Stimulated activated memory B cell treated with anti-CD40 and anti-IgM and Interleukin-4, amounts not matched to agents 10 μg/mL and 1 μg/mL and 100 μg/mL, for 72 hours (primary cell): ENCODE results near the gene HRG.
"Not testable (repeated sequence)": the region's sequence is repeated elsewhere in the genome, so short reads cannot be mapped to it uniquely, and the experiment has no call there.

Experiments
- ATAC-seq: fragments of 150-1000 bp; cut with Tn5 transposase; 2 replicates; pipeline ENCODE4 v1.10.0; 2021
- H3K27ac Mint-ChIP-seq: one replicate; pipeline ENCODE4 v1.8.0; 2022; ENCODE audit warnings: mild to moderate bottlenecking, mixed read lengths
- H3K27me3 Mint-ChIP-seq: one replicate; pipeline ENCODE4 v1.8.0; 2022; ENCODE audit warnings: mixed read lengths
- H3K36me3 Mint-ChIP-seq: one replicate; pipeline ENCODE4 v1.8.0; 2022; ENCODE audit warnings: mixed read lengths
- H3K4me1 Mint-ChIP-seq: one replicate; pipeline ENCODE4 v1.8.0; 2022; ENCODE audit warnings: mixed read lengths
- H3K4me3 Mint-ChIP-seq: one replicate; pipeline ENCODE4 v1.8.0; 2022; ENCODE audit warnings: mild to moderate bottlenecking, moderate library complexity, mixed read lengths
- H3K9me3 Mint-ChIP-seq: one replicate; pipeline ENCODE4 v1.8.0; 2022; ENCODE audit warnings: mixed read lengths

HRG gene

DNA sequence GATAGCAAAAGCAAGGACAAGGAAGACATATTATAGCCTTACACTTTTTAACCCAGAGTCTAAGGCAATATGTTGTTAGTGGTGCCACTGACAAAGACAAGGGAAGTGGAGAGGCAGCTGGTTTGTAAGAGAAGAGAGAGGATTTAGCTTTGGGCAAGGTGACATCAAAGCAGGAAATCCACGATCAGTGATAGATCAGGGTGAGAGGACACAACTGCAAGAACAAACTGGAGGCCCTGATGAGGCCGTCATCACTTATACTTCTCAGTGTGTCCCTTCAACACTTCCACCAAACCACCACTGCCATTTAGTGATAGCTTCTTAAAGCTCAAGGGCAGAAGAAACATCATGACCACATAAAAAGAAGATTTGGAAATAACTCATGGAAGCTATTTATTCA, 20.7 kb downstream of the HRG start:
- not testable (repeated sequence) for H3K36me3 Mint-ChIP-seq, H3K4me3 Mint-ChIP-seq, ATAC-seq, H3K27ac Mint-ChIP-seq, H3K4me1 Mint-ChIP-seq
- Mint-ChIP-seq H3K9me3 (peaks cover 13% of the 10 kb centered on the region), H3K27me3 (peaks cover 30% of the 10 kb centered on the region)

DNA sequence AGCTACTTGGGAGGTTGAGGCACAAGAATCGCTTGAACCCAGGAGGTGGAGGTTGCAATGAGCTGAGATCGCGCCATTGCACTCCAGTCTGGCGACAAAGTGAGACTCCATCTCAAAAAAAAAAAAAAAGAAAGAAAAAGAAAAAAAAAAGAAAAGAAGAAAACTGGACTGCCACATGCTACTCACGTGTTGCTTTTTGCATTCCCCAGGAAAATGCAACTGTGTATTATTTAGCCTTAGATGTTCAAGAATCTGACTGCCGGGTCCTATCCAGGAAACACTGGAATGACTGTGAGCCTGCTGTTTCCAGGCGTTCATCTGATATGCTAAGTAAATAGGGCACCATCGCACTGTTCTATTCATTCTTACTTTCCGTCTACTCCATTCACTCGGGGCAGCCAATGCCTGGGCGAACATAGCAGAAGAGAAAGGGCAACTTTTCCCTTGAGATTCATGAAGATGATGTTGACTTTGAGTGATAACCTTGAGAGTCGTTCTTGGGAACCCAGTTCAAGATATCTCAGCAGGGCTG, 21.4 kb downstream of the HRG start:
- H3K4me3 Mint-ChIP-seq = no peak overlapping the region
- H3K36me3 Mint-ChIP-seq = peaks cover 7% of the 10 kb centered on the region
- H3K27ac Mint-ChIP-seq = no peak overlapping the region
- no peak for ATAC-seq
- H3K27me3 Mint-ChIP-seq = peaks cover 34% of the 10 kb centered on the region
- H3K4me1 Mint-ChIP-seq = no peaks in the 10 kb centered on the region
- peaks cover 13% of the 10 kb centered on the region for H3K9me3 Mint-ChIP-seq

DNA sequence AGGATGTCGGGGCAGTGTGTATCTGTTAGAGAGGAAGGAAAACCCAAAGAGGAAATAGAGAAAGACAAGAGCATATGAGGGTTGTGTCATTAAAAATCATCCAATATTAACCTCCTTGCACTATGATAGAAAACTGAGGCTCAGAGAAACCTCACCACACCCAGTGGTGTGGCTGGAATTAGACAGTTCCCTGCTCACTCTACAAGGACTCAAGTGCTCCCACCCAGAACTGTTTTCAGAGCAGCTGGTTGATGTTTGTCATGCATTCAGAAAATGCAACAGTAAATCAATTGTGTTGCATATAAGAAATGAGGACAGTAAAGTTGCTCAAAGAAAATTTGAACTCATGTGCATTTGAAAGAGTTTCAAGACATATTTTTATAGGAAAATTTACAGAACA, 24.5 kb downstream of the HRG start:
- H3K27me3 Mint-ChIP-seq = peaks cover 40% of the 10 kb centered on the region
- not testable (repeated sequence) for H3K4me3 Mint-ChIP-seq, H3K36me3 Mint-ChIP-seq, ATAC-seq, H3K9me3 Mint-ChIP-seq, H3K4me1 Mint-ChIP-seq, H3K27ac Mint-ChIP-seq

DNA sequence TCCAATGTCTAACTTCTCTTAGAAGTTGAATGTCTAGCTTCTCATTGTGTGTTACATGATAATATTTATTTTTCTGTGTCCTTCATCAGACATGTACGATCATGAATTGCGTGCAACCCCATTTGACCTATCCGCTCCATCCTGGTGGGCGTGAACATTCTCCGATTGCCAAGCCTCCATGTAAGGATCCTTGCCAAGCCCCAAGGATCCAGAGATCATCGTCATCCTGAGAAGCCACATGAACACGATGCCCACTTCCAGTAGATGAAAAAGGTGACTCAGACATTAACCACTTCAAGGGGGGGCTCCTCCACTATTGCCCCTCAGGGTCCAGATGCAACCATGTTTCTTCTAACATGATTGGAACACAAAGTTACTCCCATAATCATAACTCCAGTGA, 25.9 kb downstream of the HRG start:
- Mint-ChIP-seq H3K36me3 (no peaks in the 10 kb centered on the region), H3K4me1 (no peaks in the 10 kb centered on the region), H3K4me3 (no peak overlapping the region), H3K27ac (no peak overlapping the region), H3K9me3 (no peaks in the 10 kb centered on the region), H3K27me3 (peaks cover 27% of the 10 kb centered on the region)
- ATAC-seq = no peak

DNA sequence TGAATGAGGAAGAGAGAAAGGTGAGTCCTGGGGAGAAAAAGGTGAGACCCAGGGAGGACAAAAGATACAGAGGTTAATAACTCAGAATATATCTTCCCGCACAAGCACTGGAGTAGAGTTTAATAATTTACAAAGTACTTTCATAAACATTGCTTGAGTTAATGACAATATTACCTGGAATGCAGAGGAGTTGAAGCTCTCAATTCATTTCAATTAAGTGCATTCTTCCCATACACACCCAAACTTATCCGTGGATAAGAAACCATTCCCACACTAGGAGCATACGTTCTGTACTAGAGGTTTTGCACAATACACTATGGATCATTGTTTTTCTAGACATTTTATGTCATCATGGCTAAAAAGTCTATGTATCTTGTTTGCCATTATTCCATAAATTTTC, 28.0 kb downstream of the HRG start:
- Mint-ChIP-seq H3K27me3 (peaks cover 26% of the 10 kb centered on the region), H3K4me1 (no peaks in the 10 kb centered on the region), H3K27ac (no peak overlapping the region), H3K9me3 (no peaks in the 10 kb centered on the region), H3K36me3 (no peaks in the 10 kb centered on the region), H3K4me3 (no peak overlapping the region)
- no peak for ATAC-seq

DNA sequence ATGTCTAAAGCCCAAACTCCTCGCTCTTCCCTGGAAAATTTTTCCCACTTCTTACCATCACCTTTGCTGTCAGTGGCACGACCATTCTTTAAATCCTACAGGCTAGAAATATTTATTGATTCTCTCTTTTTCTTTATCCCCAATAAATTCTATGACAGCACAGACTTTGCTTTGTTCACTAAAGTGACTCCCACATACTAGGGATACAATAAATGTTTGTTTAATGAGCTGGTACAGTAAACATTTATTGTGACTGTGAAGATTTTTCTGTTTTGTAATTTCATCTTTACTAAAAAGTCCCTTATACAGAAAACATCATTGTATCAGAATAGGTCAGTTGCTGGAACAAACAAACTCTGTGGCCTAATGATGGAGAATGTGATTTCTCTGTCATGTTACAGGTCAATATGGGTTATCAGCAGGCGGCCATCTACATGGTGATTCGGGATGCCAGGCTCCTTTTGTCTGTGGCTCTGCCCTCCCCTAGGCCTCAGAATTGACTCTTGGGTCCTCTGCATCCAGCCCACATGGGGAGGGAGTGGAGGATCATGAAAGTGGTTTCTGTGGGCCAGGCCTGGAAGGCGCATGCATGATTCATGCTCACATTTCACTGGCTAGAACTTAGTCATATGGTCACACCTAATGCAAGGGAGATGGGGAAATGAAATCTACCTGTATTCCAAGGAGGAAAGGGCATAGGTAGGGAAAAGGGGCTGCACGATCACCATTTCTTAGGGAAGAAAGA, 28.6 kb downstream of the HRG start:
- H3K4me3 Mint-ChIP-seq = no peak overlapping the region
- H3K36me3 Mint-ChIP-seq = no peaks in the 10 kb centered on the region
- H3K27ac Mint-ChIP-seq = no peak overlapping the region
- no peaks in the 10 kb centered on the region for H3K9me3 Mint-ChIP-seq
- H3K27me3 Mint-ChIP-seq = peaks cover 26% of the 10 kb centered on the region
- no peaks in the 10 kb centered on the region for H3K4me1 Mint-ChIP-seq
- no peak for ATAC-seq

DNA sequence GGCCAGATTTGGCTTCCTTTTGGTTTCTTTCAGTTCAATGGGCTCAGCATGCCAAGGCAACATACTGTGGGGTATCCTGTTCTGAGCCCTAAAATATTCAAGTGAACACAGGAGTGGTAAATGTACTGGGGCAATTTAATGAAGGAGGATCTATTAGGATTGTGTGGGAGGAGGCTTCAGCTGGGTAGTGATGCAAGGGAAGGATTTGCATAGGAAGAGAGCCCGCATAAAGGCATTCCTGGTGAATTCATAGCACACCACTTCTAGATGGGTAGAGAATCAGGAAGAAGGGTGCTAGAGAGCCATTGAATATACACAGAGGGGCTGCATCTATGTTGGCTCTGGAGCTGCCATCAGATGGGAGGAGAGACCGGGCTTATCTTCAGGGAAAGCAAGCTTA, 30.7 kb downstream of the HRG start:
- no peak for ATAC-seq

DNA sequence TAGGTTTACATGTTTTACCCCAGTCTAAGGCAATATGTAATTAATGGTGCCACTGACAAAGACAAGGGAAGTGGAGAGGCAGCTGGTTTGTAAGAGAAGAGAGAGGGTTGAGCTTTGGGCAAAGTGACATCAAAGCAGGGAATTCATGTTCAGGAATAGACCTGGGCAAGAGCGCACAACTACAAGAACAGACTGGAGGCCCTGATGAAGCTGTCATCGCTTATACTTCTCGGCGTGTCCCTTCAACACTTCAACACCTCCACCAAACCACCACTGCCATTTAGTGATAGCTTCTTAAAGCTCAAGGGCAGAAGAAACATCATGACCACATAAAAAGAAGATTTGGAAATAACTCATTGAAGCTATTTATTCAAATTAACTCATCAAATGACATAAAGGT, 31.7 kb downstream of the HRG start:
- Mint-ChIP-seq H3K4me3 (no peak overlapping the region), H3K27me3 (peaks cover 10% of the 10 kb centered on the region), H3K9me3 (no peaks in the 10 kb centered on the region), H3K4me1 (no peaks in the 10 kb centered on the region), H3K36me3 (no peaks in the 10 kb centered on the region), H3K27ac (no peak overlapping the region)
- no peak for ATAC-seq

More for the DNA sequence above, 30.7 kb downstream of the HRG start:
- H3K27ac Mint-ChIP-seq = no peak overlapping the region
- H3K36me3 Mint-ChIP-seq = no peaks in the 10 kb centered on the region
- no peak overlapping the region for H3K4me3 Mint-ChIP-seq
- peaks cover 17% of the 10 kb centered on the region for H3K27me3 Mint-ChIP-seq
- no peaks in the 10 kb centered on the region for H3K9me3 Mint-ChIP-seq
- H3K4me1 Mint-ChIP-seq = no peaks in the 10 kb centered on the region

DNA sequence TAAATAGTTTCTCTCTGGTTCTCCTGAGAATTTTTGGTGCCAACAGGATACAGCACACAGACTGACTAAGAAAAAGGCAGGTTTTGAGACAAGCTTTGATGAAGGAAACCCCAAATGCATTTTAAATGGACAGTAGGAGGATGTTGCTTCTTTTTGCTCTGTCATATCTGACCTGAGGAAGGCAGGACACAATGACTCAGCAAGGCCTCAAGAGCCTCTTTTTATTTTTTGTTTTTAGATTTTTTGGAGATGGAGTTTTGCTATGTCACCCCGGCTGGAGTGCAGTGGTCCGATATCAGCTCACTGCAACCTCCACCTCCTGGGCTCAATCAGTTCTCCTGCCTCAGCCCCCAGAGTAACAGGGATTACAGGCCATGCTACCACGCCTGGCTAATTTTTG, 34.5 kb downstream of the HRG start:
- H3K4me1 Mint-ChIP-seq = no peaks in the 10 kb centered on the region
- ATAC-seq = no peak

DNA sequence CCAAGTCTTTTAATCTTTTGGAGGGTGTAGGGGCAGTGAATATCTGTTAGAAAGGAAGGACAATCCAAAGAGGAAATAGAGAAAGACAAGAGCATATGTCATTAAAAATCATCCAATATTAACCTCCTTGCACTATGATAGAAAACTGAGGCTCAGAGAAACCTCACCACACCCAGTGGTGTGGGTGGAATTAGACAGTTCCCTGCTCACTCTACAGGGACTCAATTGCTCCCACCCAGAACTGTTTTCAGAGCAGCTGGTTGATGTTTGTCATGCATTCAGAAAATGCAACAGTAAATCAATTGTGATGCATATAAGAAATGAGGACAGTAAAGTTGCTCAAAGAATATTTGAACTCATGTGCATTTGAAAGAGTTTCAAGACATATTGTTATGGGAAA, 36.6 kb downstream of the HRG start:
- Mint-ChIP-seq H3K4me1 (peaks cover 10% of the 10 kb centered on the region), H3K27me3 (peaks cover 11% of the 10 kb centered on the region)
- H3K9me3 Mint-ChIP-seq, H3K36me3 Mint-ChIP-seq, H3K4me3 Mint-ChIP-seq, ATAC-seq, H3K27ac Mint-ChIP-seq: not testable (repeated sequence)

More for the DNA sequence above, 34.5 kb downstream of the HRG start:
- Mint-ChIP-seq H3K4me3 (no peak overlapping the region), H3K9me3 (no peaks in the 10 kb centered on the region), H3K27me3 (no peaks in the 10 kb centered on the region), H3K36me3 (no peaks in the 10 kb centered on the region), H3K27ac (no peak overlapping the region)

DNA sequence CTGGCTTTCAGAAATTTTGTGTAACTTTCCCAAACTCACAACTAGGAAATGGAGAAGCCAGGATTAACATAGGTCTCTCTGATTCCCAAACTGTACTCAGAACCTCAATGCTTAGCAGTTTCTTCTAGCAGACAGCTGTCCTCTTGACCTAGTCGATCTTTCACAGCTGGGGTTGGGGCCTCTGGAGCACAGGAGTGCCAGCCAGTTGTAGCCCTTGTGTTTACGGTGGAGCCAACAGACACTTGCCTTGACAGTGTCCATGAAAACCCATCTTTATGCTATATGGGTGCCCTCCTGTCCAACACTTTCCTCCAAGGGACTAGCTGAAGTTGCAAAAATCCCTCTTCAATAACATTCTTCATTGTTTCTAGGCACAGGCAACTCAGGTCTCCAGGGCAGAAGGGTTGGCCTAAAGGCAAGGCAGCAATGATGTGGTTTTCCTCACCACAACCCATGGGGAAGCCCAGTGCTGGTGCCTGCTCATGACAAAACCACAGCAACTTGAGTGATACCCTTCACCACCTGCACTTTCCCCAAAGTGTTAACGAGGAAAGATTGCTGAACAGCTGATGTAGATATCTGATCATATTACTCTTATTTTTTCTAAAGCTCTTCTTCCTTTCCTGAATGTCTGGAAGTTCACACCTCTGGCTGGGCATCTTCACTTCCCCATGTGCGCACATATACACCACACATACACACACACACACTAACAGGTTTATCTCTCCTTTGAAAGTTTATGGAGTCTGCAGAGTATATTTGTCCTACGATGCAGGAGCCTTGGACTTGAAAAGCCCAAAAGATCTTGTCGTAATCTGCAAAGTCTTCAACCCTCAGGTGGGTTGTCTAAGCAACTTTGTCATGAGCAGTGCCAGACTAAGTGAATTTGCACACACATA, 40.3 kb downstream of the HRG start:
- H3K4me3 Mint-ChIP-seq = no peak overlapping the region
- H3K36me3 Mint-ChIP-seq = no peaks in the 10 kb centered on the region
- H3K27ac Mint-ChIP-seq = no peak overlapping the region
- no peaks in the 10 kb centered on the region for H3K9me3 Mint-ChIP-seq
- peak; percentile 90 for ATAC-seq
- H3K4me1 Mint-ChIP-seq = peaks cover 10% of the 10 kb centered on the region
- H3K27me3 Mint-ChIP-seq = peaks cover 22% of the 10 kb centered on the region

DNA sequence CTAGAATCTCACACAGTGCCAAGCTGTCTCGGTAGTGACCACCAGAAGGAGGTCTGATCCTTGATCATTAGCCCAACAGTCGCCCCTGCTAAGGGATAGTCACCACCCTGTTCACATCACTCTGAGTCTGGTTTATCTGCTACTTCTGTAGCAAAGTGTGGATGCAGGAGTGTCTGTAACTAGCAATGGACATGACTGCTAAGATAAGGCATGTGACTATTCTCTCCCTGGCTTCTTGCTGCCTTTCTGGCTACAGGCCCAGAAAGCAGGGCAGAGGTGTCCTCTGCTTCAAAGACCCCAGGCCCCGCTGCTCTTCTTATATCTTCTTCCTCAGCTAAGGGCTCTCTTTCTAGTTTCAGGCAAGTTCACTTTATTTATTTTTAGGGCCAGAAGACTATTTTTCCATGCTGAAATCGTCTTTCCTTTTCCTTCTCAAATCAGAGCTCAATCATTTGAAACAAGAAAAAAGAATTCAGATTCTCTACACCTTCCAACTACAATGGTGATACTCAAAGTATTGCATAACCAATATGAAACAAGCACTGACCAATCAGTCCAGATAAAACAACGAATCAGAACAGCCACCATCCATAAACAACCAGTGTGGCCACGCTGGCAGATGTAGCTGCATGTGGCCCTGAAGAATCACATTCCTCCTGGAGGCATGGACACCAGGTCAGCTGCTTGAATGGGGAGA, 43.3 kb downstream of the HRG start:
- Mint-ChIP-seq H3K36me3 (no peaks in the 10 kb centered on the region), H3K9me3 (no peaks in the 10 kb centered on the region), H3K27ac (no peak overlapping the region), H3K4me1 (peaks cover 12% of the 10 kb centered on the region), H3K27me3 (peaks cover 38% of the 10 kb centered on the region), H3K4me3 (no peak overlapping the region)
- no peak for ATAC-seq

DNA sequence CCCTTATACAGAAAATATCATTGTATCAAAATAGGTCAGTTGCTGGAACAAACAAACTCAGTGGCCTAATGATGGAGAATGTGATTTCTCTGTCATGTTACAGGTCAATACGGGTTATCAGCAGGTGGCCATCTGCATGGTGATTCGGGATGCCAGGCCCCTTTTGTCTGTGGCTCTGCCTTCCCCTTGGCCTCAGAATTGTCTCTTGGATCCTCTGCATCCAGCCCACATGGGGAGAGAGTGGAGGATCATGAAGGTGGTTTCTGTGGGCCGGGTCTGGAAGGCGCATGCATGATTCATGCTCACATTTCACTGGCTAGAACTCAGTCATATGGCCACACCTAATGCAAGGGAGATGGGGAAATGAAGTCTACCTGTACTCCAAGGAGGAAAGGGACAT, 44.9 kb downstream of the HRG start:
- H3K36me3 Mint-ChIP-seq, H3K9me3 Mint-ChIP-seq, H3K27ac Mint-ChIP-seq, ATAC-seq, H3K4me3 Mint-ChIP-seq: not testable (repeated sequence)
- peaks cover 35% of the 10 kb centered on the region for H3K27me3 Mint-ChIP-seq
- peaks cover 20% of the 10 kb centered on the region for H3K4me1 Mint-ChIP-seq

DNA sequence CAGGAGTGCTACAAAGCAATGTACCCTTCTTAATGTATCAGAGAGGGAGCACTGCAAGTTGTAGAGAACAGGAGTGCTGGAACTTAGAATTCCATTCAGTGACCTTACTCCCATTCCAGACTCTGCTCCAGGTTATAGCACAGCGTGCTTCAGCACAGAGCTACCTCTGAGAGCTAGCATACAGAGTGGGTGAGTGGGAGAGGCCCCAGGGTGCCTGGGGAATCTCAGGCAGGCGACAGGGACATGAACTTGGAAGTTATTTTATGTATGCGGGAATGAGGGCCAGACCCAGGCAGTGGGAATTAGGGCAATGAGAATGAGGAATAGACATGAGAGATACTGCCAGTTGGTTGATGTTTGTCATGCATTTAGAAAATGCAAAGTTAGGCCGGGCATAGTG, 47.7 kb downstream of the HRG start:
- no peaks in the 10 kb centered on the region for H3K9me3 Mint-ChIP-seq

DNA sequence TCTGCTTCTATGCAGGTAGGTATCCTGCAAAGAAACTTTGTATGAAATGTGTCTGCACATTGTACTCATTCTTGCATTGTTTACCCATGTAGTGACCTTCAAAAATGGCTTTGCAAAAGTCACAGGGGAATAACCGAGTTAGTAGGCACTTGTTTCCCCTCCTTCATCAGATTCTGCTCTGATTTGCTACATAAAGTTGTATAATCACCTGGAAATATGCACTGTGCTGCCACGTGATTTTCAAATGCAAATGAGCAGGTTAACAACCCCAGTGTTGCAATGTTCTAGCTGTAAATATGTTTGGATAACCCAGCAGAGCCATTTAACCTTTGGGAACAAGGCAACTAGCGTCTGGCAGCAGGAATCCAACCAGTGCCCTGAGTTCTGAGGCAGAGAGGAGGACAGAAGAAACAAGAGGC, 51.2 kb downstream of the HRG start, which contains the start of gene KNG1:
TSS of gene KNG1 (plus strand) at position 321 of the 419 bp plus-strand sequence. CDS start 184 bp downstream, outside the sequence.
- H3K27me3 Mint-ChIP-seq = peaks cover 7% of the 10 kb centered on the region
- H3K4me1 Mint-ChIP-seq = peaks cover 10% of the 10 kb centered on the region
- no peaks in the 10 kb centered on the region for H3K36me3 Mint-ChIP-seq
- ATAC-seq = no peak
- H3K9me3 Mint-ChIP-seq = no peaks in the 10 kb centered on the region
- no peak within 1 kb of the TSS for H3K4me3 Mint-ChIP-seq
- H3K27ac Mint-ChIP-seq = no peak within 1 kb of the TSS

More for the DNA sequence above, 47.7 kb downstream of the HRG start:
- no peak overlapping the region for H3K27ac Mint-ChIP-seq
- no peak overlapping the region for H3K4me3 Mint-ChIP-seq
- peaks cover 10% of the 10 kb centered on the region for H3K4me1 Mint-ChIP-seq
- H3K36me3 Mint-ChIP-seq = no peaks in the 10 kb centered on the region
- H3K27me3 Mint-ChIP-seq = peaks cover 17% of the 10 kb centered on the region
- ATAC-seq = no peak
